B cell (primary cell): ENCODE measurements around the gene CRYBG2.
"Not testable (repeated sequence)": the region's sequence is repeated elsewhere in the genome, so short reads cannot be mapped to it uniquely, and the experiment has no call there.

ENCODE experiments used
- EZH2 ChIP-seq: IDR thresholded peaks from 2 replicates; pipeline ENCODE4 v1.6.1; 2012; ENCODE audit warnings: borderline replicate concordance, low read depth, mild to moderate bottlenecking, moderate library complexity, low read length; ENCODE audit not compliant: insufficient read depth, poor library complexity, severe bottlenecking
- TF ChIP-seq, protein P1 (sequence below): fragments of 200-600 bp; IDR thresholded peaks from one replicate; pipeline ENCODE4 v1.8.0; 2022; ENCODE audit warnings: antibody characterized with exemption, mild to moderate bottlenecking

DNA sequence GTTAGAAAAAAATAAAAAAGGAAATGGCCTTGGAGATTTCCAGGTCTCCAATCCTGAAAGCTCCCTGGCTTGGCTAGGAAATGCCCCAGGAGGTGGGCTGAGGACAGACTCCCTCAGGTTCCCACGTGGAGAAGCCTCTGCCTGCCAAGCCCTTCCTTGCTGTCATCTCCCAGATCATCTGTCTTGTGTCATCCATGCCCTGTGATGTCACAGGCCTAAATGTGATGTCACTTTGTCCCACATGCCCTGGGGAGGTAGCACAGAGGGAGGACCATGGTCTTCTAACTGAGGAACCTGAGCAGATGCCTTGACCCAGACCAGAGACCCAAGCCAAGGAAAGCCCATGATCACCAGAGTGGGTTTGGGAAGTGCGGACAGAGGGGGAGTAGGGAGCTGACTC is 20.4 kb upstream of the CRYBG2 start:
- TF ChIP-seq EZH2 = not testable (repeated sequence)
- TF ChIP-seq, protein P1, sequence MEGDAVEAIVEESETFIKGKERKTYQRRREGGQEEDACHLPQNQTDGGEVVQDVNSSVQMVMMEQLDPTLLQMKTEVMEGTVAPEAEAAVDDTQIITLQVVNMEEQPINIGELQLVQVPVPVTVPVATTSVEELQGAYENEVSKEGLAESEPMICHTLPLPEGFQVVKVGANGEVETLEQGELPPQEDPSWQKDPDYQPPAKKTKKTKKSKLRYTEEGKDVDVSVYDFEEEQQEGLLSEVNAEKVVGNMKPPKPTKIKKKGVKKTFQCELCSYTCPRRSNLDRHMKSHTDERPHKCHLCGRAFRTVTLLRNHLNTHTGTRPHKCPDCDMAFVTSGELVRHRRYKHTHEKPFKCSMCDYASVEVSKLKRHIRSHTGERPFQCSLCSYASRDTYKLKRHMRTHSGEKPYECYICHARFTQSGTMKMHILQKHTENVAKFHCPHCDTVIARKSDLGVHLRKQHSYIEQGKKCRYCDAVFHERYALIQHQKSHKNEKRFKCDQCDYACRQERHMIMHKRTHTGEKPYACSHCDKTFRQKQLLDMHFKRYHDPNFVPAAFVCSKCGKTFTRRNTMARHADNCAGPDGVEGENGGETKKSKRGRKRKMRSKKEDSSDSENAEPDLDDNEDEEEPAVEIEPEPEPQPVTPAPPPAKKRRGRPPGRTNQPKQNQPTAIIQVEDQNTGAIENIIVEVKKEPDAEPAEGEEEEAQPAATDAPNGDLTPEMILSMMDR = not testable (repeated sequence)
